Tibial artery (tissue), 4 donors: ENCODE data around the gene UIMC1.

Experiments
- DNase-seq, 2 donors: peaks; one replicate each; pipeline ENCODE4 v3.0.0-alpha.2; 2019
- H3K27ac ChIP-seq, 2 donors: fragments of 200-600 bp; sonication (generic) in 1 of 2; 1 replicate in 1 of 2; 2 replicates in 1 of 2; pipeline ENCODE4 v1.5.1; 2018 to 2019; ENCODE audit warnings: mild to moderate bottlenecking in 1 of 2
- H3K27me3 ChIP-seq, 2 donors: fragments of 200-600 bp; sonication (generic) in 1 of 2; one replicate each; pipeline versions ENCODE4 v1.5.1 to v1.6.0; 2016 to 2019
- H3K36me3 ChIP-seq, 3 donors: fragments of 200-600 bp; sonication (generic) in 2 of 3; one replicate each; pipeline ENCODE4 v1.5.1; 2016 to 2019; ENCODE audit warnings: mild to moderate bottlenecking in 2 of 3
- H3K4me1 ChIP-seq, 4 donors: fragments of 200-600 bp; sonication (generic) in 2 of 4; 1 replicate in 3 of 4; 2 replicates in 1 of 4; pipeline ENCODE4 v1.5.1; 2016 to 2019
- H3K4me3 ChIP-seq, 2 donors: fragments of 200-600 bp; sonication (generic) in 1 of 2; 1 replicate in 1 of 2; 2 replicates in 1 of 2; pipeline ENCODE4 v1.5.1; 2018 to 2019; ENCODE audit warnings: mild to moderate bottlenecking in 2 of 2
- H3K9me3 ChIP-seq, 3 donors: fragments of 200-600 bp; sonication (generic) in 1 of 3; one replicate each; pipeline ENCODE4 v1.5.1; 2016 to 2019
- CTCF ChIP-seq, 2 experiments: fragments of 200-600 bp in 1 of 2; fragments of 450-650 bp in 1 of 2; IDR thresholded peaks; one replicate each; pipeline ENCODE4 v1.5.1; 2017 to 2019; ENCODE audit warnings: antibody characterized with exemption in 2 of 2, mild to moderate bottlenecking in 1 of 2, moderate library complexity in 1 of 2
- intact Hi-C: fragments of 100-400 bp; cut with DNase I; formaldehyde crosslinking; loops from one replicate; pipeline ENCODE4 v1.15.0; 2023; ENCODE audit warnings: low total_unique reads

Gene UIMC1

GRCh38 chr5:177043114-177043513, 36.5 kb upstream of the UIMC1 start:
- H3K4me3 ChIP-seq, result no peak overlapping the region
- no peak overlapping the region for H3K27ac ChIP-seq
- no peak for DNase-seq
- H3K27me3 ChIP-seq, result no peaks in the 10 kb centered on the region
- no peaks in the 10 kb centered on the region for H3K9me3 ChIP-seq
- H3K36me3 ChIP-seq, result peaks cover 37 to 58% (median 55%) of the 10 kb centered on the region in 3 donors
- no peak for TF ChIP-seq CTCF (IDR thresholded peaks at IDR 0.05)
- intact Hi-C loops, result no loop called here
- peaks cover 0 to 14% (median 9%) of the 10 kb centered on the region in 4 donors for H3K4me1 ChIP-seq

- TF ChIP-seq CTCF (IDR thresholded peaks at IDR 0.05), result no peak
- H3K36me3 ChIP-seq, result peaks cover 37 to 49% (median 46%) of the 10 kb centered on the region in 3 donors
- H3K27me3 ChIP-seq, result no peaks in the 10 kb centered on the region
- H3K9me3 ChIP-seq, result no peaks in the 10 kb centered on the region
- DNase-seq, result no peak
- intact Hi-C loops, result no loop called here
- peaks cover 0 to 14% (median 9%) of the 10 kb centered on the region in 4 donors for H3K4me1 ChIP-seq
- no peak overlapping the region for H3K27ac ChIP-seq
- no peak overlapping the region for H3K4me3 ChIP-seq
Observed at GRCh38 chr5:177041936-177042335, 35.4 kb upstream of the UIMC1 start.

GRCh38 chr5:177040814-177041420, 34.3 kb upstream of the UIMC1 start:
- Histone ChIP-seq H3K27me3 (no peaks in the 10 kb centered on the region), H3K4me3 (no peak overlapping the region), H3K9me3 (no peaks in the 10 kb centered on the region), H3K27ac (peak overlapping the region; percentile 14 to 42), H3K4me1 (peaks cover 0 to 14% (median 9%) of the 10 kb centered on the region in 4 donors), H3K36me3 (peaks cover 31 to 47% (median 42%) of the 10 kb centered on the region in 3 donors)
- no peak for TF ChIP-seq CTCF (IDR thresholded peaks at IDR 0.05)
- DNase-seq, result no peak
- intact Hi-C loops, result no loop called here

GRCh38 chr5:177036921-177037320, 30.3 kb upstream of the UIMC1 start:
- H3K27ac ChIP-seq, result no peak overlapping the region
- no peak for DNase-seq
- intact Hi-C loops, result no loop called here

GRCh38 chr5:177036443-177036842, 29.9 kb upstream of the UIMC1 start:
- Histone ChIP-seq H3K36me3 (peaks cover 2 to 9% (median 9%) of the 10 kb centered on the region in 3 donors), H3K27ac (no peak overlapping the region), H3K4me3 (no peak overlapping the region), H3K4me1 (peaks cover 0 to 13% (median 8%) of the 10 kb centered on the region in 4 donors), H3K27me3 (no peaks in the 10 kb centered on the region), H3K9me3 (no peaks in the 10 kb centered on the region)
- DNase-seq, result no peak
- TF ChIP-seq CTCF (IDR thresholded peaks at IDR 0.05), result no peak
- intact Hi-C loops, result no loop called here

More at GRCh38 chr5:177036921-177037320, 30.3 kb upstream of the UIMC1 start:
- Histone ChIP-seq H3K4me1 (peaks cover 0 to 14% (median 9%) of the 10 kb centered on the region in 4 donors), H3K9me3 (no peaks in the 10 kb centered on the region), H3K4me3 (no peak overlapping the region), H3K27me3 (no peaks in the 10 kb centered on the region), H3K36me3 (peaks cover 6 to 14% (median 13%) of the 10 kb centered on the region in 3 donors)
- TF ChIP-seq CTCF (IDR thresholded peaks at IDR 0.05), result no peak
